Ovary (tissue), 3 donors: ENCODE data around the gene AUTS2.

Experiments
- EP300 ChIP-seq: sonication (generic); formaldehyde crosslinking; IDR thresholded peaks from one replicate; pipeline ENCODE4 v1.6.1; 2017; ENCODE audit warnings: antibody characterized with exemption
- TF ChIP-seq, protein P1 (sequence below), 3 donors: fragments of 450-650 bp in 2 of 3; fragments of 200-600 bp in 1 of 3; IDR thresholded peaks; one replicate each; pipeline versions ENCODE4 v1.5.1 to v1.8.0; 2016 to 2022; ENCODE audit warnings: antibody characterized with exemption in 3 of 3, mild to moderate bottlenecking in 1 of 3
- donor health status: DM: no; HTN: no; CAD: no.

DNA sequence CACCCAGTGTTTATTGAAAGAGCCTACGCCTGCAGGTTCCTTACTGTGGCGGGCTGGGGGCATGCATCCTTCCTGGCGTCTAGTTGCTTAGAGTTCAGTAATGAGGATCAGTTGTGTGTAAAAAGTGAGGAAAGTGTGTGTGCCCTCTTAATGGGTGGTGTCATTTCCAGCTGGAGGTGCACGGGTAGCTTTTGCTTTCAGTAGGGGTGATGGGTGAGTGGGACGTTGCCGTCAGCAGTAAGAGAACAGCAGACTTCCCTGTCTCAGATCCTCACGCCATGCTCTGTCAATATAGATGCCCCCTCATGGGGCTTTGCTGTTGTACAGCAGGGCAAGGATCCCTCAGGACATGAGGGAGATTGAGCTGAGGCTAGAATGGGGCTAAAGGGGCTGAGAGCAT is 1181.0 kb downstream of the AUTS2 start:
- TF ChIP-seq, protein P1, sequence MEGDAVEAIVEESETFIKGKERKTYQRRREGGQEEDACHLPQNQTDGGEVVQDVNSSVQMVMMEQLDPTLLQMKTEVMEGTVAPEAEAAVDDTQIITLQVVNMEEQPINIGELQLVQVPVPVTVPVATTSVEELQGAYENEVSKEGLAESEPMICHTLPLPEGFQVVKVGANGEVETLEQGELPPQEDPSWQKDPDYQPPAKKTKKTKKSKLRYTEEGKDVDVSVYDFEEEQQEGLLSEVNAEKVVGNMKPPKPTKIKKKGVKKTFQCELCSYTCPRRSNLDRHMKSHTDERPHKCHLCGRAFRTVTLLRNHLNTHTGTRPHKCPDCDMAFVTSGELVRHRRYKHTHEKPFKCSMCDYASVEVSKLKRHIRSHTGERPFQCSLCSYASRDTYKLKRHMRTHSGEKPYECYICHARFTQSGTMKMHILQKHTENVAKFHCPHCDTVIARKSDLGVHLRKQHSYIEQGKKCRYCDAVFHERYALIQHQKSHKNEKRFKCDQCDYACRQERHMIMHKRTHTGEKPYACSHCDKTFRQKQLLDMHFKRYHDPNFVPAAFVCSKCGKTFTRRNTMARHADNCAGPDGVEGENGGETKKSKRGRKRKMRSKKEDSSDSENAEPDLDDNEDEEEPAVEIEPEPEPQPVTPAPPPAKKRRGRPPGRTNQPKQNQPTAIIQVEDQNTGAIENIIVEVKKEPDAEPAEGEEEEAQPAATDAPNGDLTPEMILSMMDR (IDR thresholded peaks at IDR 0.05), result no peak
- TF ChIP-seq EP300, result no peak
